IPS DF 4.7 (cell line): Measurements from ENCODE around the gene PRRT1.
A peak's percentile ranks its signal among the peaks of the same experiment; 100 is the strongest.
"Not testable (repeated sequence)": the region's sequence is repeated elsewhere in the genome, so short reads cannot be mapped to it uniquely, and the experiment has no call there.

ENCODE experiments used
- DNase-seq: peaks from one replicate; pipeline ENCODE4 v3.0.0-alpha.2; 2013; ENCODE audit warnings: low spot score; ENCODE audit errors: extremely low read depth

PRRT1 gene

DNA sequence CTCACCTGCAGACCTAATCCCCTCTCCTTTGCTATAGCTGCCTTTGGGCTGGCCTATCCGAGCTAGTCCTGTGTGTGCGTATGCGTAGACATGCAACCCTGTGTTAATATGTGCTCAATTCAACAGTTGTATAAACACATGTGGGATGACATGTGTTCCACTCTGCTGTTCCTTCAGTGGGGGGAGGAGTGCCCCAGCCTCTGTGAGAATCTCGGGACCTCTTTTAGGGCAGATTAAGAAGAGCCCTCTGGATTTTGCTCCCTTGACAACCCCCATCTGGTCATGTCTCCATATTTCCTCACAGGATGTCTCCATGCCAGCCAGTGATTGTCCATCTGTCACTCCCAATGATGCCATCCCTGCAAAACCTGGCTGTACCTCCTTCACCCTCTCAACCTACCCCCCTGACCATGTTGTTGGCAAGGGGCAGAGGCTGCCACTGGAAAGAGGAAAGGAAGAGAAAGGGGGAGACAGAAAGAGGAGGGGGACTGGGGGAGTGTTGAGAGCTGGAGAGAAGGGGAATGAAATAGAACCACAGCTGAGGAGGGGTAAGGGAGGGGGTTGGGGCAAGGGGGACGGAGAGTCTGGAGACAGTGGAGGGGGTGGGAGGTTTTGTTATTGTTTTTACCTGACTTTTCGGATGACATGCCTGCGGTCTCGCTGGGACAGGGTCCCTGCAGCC is 417 bp downstream of the PRRT1 start:
- no peak for DNase-seq

DNA sequence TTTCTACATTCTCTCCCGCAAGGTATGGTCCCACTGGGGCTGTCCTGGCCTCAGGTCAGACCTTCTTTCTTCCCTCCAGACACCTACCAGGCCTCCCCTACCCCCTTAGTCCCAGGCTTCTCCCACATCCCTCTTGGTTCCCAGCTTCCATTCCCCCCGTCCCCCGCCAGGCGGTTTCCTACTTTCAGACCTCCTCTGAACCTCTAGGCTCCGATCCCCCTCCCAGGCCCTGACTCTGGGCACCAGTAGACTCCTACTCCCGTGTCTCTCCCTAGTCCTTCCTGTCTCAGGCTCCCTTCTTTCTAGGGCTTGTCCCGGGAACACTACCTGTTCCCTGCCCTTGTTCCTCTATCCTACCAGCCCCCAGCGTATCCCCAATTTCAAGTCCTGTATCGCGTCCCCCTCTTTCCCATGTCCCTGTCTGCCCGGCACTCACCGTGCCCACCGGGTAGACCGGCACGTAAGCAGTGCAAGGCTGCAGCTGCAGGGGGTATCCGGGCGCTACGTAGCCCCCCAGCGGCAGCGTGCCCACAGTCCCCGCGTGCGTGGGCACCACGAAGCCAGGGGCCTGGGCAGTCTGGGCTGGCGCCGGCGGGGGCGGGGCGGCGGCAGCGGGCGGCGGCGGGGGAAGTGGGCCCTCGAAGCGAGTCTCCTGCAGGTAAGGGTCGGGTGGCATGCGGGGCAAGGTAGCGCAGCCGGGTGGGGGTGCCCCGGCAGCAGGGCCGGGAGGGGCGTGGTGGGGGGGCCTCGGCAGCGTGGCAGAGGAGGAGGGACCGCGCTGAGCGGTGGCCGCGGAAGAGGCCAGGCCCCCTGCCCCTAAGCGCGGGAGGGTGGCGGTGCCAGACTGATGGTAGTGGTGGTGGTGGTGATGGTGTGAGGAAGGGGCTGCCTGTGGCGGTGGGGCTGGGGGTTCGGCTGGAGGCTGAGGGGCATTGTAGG is 1.5 kb downstream of the PRRT1 start:
- DNase-seq = no peak

DNA sequence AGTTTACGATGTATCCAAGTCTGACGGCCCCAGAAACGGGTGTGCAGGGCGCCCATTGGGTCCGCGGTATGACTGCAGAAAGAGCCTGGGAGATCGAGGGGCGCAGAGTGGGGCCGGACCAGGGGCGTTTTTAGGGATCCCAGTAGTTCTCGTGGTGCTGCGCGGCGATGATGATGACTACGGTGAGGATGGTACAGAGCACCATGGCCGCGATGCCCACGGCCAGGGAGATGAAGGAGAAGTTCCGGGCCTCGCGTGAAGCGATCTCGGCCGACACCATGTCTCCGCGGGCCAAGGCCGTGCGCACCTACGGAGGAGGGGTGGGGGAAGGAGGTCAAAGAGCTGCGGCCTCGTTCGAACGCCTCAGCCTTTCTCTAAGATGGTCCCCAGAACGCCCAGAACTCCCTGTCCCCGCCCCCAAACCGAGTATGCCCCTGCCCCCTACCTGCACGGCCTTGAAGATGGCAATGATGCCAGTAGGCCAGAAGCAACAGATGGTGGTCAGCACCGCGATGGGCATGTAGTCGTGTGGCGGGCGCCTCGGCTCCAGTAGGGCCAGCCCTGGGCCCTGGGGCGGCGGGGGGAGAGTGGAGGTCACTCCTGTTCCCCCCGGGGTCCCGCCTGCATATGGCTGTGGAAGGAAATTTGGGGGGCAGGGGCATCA is 2.5 kb downstream of the PRRT1 start:
- no peak for DNase-seq

DNA sequence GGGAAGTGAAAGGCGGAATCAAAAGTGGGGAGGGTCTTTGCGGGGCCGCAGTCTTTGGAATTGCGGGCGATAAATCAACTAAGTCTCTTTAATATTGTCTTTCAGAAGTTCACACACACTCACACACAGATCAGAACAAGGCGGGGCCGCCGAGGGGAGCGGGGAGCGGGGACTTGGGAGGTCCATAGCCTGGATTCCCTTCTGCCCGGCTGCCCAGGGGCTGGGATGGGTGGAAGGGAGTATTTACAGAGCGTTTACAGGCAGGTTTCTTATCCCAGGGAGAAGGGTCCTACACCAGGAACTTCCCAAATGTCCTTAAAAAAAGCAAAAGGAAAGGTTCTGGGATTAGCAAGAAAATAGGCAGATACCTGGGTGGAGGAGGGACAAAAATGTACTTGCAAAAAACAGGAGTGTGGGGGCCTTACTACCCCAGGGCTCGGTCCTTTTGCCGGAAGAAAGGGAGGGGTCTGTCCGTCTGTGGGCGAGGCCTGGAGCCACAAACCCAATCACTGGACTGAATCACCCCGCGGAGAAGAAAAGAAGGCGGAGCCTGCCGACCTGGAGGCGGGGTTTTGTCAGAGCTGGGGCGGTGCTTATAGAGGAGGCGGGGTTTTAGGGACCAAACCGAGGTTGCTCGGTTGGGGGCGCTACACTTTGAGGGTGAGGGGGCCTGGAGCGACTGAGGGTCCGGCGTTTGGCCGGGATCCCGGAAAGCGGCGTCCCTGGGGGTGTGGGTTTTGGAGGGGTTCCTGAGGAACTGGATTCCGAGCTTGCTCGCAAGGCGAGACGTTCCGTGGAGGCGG is 3.2 kb downstream of the PRRT1 start:
- no peak for DNase-seq

DNA sequence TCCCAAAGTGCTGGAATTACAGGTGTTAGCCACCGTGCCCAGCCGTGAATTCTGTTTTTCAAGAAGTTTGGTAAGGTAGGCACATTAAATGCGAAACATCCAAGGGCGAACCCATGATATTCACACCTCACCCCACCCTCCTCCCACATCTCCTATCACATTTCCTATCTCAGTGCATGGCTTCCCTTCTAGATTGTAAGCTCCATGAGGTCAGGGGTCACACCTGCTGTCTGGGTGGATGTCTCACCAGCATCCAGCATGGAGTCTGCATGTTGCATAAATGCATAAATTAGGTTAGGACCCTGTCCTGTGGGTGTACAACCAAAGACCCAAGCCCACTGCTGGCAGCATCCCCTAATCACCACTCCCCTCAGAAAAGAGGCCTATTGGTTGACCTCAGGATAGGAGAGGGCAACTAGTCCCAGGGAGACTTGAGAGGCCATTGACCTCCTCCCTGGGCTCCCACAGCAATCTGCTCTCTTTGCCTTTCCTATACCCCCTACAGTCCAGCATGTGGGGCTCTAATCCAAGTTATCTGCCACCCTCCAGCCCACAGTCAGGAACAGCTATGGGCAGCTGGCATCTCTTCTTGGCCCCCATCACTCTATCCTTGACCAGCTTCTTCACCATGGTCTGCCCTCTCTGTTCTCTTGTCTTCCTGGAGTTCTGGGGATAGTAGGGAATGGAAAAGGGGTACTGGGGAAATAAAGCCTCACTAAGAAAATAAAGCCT is 4.2 kb downstream of the PRRT1 start:
- no peak for DNase-seq

DNA sequence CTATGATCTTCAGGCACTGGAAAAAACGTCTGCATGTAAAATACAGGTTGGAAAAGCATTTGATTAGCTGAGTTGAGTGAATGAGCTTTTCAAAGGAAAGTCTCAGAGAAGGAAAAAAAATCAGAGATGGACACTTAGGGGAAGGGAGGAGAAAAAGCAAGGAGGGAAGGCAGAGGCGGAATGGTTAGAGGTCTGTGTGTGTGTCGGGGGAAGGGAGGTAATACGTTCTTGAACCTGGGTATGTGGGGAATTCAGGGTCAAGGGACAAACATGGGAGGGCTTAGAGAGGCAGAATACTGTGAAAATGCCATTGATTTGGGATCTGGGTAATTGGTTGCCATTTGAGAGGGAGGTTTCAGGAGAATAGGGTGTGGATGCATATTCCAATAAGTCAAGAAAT is 5.1 kb downstream of the PRRT1 start:
- DNase-seq = no peak

DNA sequence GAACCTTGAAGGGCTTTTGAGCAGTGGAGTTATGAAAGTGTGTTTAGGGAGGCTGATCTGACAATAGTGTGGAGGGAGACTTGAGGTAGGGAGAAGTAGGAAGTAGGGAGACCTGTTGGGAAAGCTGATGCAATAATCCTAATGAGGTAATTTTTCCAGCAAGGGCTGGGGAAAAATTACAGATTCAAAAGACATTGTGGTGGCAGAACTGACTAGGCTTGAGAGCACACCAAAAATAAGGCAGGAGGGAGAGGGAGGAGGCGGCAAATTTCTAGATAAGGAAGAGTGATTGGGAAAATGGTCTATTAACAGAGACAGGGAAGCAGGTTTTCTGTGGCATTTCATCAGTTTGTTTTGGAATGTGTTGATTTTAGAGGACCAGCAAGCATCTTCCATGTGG is 5.5 kb downstream of the PRRT1 start:
- no peak for DNase-seq

DNA sequence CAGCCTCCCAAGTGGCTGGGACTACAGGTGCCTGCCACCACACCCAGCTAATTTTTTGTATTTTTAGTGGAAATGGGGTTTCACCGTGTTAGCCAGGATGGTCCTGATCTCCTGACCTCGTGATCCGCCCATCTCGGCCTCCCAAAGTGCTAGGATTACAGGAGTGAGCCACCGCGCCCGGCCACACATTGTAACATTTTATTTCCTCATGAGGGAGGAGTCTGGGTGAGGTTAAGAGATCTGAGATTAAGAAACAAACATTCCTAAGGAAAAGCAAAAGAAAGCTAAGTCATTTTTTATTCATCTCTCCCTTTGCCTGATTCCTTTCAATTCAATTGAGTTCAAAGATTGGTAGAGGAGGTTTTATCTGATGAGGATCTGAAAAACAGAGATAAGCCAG is 7.5 kb downstream of the PRRT1 start:
- not testable (repeated sequence) for DNase-seq

DNA sequence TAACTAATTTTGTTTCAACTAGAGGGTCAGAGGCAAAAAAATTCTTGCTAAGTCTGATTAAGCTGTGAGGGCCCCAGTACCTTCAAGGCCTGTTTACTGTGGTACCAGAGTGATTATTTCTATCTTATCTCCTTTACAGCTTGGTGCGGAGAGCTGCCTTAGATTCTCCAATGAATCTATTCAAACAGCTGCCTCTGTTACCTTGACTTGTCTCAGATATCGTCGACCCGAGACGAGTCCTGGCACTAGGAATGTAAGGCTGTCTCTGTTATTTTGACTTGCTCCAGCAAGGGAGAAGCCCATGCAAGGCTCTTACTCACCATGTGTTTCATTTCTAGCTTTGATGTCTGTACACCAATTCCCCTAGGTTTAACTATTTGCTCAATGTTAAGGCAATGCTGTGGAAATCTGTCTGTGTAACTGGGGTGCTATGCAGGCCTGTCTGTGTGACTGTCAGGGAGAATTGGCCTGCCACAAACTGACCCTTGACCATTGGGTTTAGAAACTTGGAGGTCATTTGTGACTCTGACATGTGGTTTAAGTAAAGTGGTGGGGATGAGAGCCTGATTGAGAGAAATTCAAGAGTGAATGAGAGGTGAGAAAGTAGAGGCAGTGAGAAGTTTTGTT is 11.2 kb downstream of the PRRT1 start:
- DNase-seq = no peak

DNA sequence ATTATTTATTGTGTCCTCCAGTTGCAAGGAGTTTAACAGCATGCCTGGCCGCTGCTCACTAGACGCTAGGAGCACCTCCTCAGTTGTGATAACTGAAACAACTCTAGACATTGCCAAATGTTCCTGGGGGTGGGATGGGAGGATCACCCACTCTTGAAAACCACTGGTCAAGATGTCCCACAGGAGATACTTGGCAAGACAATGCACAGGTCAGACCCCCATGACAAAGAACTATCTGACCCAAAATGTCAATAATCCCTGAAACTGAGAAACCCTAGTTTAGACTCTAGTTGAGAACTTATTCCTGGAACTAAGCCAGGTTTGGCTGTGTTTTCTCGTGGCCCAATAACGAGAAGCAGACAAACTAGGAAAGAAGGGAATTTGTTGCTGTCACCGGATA is 12.1 kb downstream of the PRRT1 start:
- no peak for DNase-seq

DNA sequence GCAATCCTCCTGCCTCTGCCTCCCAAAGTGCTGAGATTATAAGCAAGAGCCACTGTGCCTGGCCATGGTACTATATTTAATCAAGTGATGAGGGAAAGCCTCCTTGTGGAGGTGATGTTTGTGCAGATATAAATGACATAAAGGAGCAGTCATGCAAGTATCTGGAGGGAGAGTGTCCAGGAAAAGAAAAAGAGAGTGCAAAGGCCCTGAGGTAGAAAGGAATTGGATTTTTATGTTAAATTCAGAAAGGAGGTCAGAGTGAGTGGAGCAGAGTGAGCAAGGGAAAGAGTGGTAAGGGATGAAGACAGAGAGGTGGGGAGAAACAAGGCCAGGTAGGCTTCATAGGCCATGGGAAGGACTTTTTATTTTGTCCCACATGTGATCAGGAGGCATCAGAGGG is 14.3 kb downstream of the PRRT1 start:
- no peak for DNase-seq

DNA sequence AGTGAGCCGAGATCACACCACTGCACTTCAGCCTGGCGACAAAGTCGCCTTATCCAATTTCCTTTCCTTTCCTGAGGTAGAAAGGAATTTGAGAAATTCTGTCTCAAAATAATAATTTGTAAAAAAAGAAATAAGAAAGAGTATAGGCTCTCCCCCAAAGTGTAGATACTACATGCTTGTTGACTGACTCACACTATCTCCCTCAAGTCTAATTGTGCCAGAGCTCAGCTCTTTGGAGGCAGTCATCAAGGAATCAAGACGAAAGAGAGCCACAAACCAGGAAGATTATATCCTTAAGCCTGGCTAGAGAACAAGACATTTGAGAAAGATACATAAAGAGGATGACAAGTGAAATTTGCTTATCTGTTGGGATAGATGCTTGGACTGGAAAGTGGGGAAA is 18.0 kb downstream of the PRRT1 start:
- DNase-seq = no peak

DNA sequence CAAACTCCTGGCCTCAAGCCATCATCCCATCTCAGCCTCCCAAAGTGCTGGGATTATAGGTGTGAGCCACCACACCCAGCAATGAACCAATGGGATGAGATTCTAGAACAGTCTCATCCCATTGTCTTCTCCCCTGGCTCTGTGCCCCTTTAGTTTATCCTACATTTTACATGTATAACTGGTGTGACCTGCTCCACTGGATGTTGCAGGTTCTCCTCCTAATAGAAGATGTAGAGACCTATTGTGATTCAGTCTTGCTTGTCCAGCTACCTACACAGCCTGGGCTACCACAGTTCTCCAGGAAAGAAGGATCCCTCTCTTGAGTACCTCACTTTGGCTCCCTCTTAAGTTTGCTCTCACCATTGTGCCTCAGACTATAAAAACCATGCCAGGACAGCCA is 19.6 kb downstream of the PRRT1 start:
- DNase-seq = no peak

DNA sequence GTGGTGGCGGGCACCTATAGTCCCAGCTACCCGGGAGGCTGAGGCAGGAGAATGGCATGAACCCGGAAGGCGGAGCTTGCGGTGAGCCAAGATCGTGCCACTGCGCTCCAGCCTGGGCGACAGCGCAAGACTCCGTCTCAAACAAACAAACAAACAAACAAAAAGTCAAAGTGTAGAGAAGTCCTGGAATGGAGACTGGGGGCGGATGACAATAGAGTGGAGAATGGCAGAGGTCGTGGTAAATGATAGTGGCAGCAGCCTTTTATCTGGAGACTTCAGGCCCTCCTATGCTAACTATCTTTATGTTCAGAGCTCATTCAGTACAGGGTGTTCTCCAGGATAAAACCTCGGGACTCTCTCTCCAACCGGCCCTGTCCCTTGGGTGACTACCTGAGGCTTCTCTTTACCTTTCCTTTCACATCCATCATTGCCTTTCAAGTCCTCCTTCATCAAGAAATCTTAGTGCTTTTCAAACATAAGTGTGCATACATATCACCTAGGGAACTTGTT is 20.2 kb downstream of the PRRT1 start:
- DNase-seq = no peak

DNA sequence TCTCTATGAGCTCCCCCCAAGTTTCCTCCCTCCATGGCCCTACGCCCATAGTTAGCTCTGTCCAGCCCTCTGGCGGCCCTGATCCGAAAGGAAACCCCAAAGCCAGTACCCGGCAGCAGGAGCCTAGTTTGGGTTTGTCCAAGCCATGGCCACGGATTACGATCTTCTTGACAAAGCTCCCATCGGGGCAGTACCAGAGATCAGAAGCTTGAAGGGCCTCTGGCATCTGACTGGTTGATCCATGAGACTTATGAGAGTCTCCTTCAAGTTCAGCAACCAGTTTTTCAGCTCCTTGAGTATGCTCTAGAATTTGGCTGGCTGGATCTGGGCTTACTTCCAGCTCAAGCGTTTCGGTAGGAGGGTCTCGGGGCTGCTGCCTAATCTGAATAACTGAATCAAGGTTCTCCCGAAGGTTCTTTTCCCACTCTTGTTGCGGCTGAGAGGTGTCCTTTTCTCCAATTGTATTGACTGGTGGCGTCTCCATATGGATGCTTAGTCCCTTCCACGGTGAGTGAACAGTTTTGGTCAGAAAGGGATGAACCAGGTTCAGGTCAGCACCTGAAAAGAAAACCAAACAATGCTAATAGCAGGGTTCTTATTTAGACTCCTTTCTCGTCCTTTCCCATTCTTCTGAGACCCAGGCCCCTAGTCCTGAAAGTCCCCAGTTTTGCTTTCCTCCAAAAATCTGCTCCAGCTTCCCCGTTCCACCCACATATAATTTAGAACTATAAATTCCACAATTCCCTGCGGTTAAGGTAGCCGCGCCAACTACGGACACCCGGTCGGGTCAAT is 22.2 kb downstream of the PRRT1 start:
- no peak for DNase-seq

DNA sequence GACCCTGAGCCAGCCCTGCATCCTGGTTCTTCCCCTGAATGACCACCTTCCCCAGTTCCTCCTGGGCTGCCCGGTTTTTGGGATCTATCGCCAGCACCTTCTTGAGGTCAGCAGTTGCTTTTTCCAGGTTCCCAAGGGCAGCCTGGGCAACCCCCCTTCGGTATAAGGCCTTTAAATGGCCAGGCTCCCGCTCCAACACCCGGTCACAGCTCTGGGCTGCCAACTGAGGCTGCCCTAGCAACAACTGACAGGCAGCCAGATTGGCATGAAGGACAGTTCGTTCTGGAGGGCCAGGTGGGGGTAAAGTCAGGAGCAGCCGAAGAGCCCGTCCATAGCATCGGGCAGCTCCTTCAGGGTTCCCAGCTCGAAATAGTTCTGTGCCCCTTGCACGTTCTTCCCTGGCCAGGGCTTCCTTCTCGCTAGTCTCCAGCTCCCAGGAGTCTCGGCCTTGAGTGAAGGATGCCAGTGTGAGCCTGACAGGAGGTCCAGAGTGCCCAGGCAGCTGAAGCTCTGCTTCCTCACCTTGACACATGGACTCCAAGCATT is 22.9 kb downstream of the PRRT1 start:
- no peak for DNase-seq

DNA sequence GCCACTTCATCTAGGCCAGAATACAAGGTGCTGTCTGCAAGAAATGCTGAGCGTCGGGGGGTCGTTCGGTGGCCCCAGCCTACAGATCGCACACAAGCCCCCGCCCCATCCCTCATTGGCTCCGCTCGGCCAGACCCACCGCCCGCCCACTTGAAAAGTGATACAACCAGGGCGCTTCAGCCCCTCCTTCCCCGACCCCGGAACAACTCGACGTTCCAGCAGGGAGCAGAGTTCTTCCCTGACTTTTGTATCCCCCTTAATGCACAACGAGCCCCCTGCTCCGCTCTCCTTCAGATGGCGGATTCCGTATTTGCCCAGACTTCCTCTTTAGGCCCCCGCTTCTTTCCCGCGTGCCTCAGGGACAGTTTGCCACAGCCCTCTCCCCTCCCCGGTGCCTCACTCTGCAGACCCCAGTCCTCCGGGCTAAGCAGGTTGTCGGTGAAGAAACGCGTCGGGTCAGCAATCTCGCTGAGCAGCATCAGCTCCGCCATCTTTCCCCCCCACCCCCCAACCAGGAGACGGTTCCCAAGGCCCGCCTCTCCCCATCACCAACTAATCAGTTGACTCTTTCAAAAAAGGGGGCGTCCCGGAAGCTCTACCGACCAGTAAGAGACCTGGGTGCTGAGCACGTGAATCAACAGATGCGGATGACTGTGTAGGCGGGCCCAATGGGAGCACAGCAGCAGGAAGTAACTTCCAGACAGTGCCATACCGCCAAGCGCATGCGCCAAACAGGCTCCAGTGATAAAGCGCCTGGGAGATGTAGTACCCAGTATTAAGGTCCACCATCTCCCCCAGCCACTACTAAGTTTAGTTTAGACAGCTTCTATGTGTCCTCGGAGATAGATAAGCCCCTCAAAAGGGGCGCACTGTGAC is 23.8 kb downstream of the PRRT1 start, which contains the start of gene ATF6B:
Gene ATF6B (minus strand): TSS at position 530 of the 876 bp plus-strand sequence. CDS start 39 bp downstream, at position 491.
- peak; percentile 95 for DNase-seq

DNA sequence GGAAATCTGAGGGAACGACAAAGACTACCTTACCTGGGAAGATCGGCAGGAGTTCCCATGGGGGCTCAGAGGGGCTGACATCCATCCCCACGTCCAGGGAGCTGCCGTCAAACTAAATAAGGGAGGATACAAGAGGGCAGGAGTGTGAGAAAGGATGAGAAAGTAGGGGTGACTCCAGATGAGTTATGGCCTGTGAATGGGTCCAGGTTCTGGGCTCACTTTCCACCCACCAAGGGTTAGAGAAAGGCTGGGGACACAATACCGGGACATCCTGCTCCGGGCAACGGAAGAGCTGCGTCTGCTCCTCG is 24.4 kb downstream of the PRRT1 start:
- no peak for DNase-seq
